Body of pancreas (tissue), 4 donors: ENCODE data around the gene ANKRD13B. TPM values are rescaled to one million over a fixed set of nuclear protein-coding genes. Genes with fewer than 3 reads are reported as not detected.
A peak's percentile ranks its signal among the peaks of the same experiment; 100 is the strongest.

ENCODE experiments used
- ATAC-seq: fragments of 150-250 bp; one replicate; pipeline ENCODE4 v1.9.1; 2016
- DNase-seq, 4 donors: peaks; one replicate each; pipeline ENCODE4 v3.0.0-alpha.2; 2019
- H3K27ac ChIP-seq, 4 donors: fragments of 200-600 bp; sonication (generic); 1 replicate in 3 of 4; 2 replicates in 1 of 4; pipeline versions ENCODE4 v1.5.1 to v1.6.1; 2016 to 2019; ENCODE audit warnings: mild to moderate bottlenecking in 1 of 4, mixed read lengths in 1 of 4, moderate library complexity in 1 of 4
- H3K27me3 ChIP-seq, 2 donors: fragments of 200-600 bp; sonication (generic); one replicate each; pipeline ENCODE4 v1.6.0; 2016; ENCODE audit warnings: mild to moderate bottlenecking in 1 of 2
- H3K36me3 ChIP-seq, 2 donors: fragments of 200-600 bp; sonication (generic); replicated peaks in 1 of 2; 2 replicates each; pipeline ENCODE4 v1.5.1; 2016; ENCODE audit warnings: low read depth in 2 of 2; ENCODE audit not compliant: insufficient read depth in 1 of 2
- H3K4me1 ChIP-seq: fragments of 200-600 bp; sonication (generic); one replicate; pipeline ENCODE4 v1.6.0; 2016
- H3K4me3 ChIP-seq, 2 donors: fragments of 200-600 bp; sonication (generic); 1 replicate in 1 of 2; 2 replicates in 1 of 2; pipeline ENCODE4 v1.5.1; 2016 to 2019
- H3K9me3 ChIP-seq, 3 donors: fragments of 200-600 bp; sonication (generic); 1 replicate in 2 of 3; 2 replicates in 1 of 3; pipeline ENCODE4 v1.5.1; 2016
- CTCF ChIP-seq, 7 experiments: fragments of 450-650 bp in 4 of 7; fragments of 200-600 bp in 3 of 7; sonication (generic) in 3 of 7; IDR thresholded peaks; one replicate each; pipeline ENCODE4 v1.5.1; 2016 to 2019; ENCODE audit warnings: antibody characterized with exemption in 7 of 7
- POLR2A ChIP-seq, 3 donors: fragments of 450-650 bp; IDR thresholded peaks; one replicate each; pipeline ENCODE4 v1.6.1; 2016; ENCODE audit warnings: antibody characterized with exemption in 3 of 3, mild to moderate bottlenecking in 2 of 3
- WGBS, 2 donors: methylation state at CpG; one replicate each; pipeline ENCODE4 v1.1.5; 2017; 5-methylcytosine and 5-hydroxymethylcytosine counted together
- intact Hi-C: fragments of 100-400 bp; cut with DNase I; formaldehyde crosslinking; loops from one replicate; pipeline ENCODE4 v1.15.1; 2023
- total RNA-seq, 2 donors: library from RNA; depleted of rRNA; stranded (reverse); fragments of >200 nt; gene quantifications; one replicate each; pipeline ENCODE4 v1.1.0, GENCODE V29; 2016

The ANKRD13B gene
- total RNA-seq, 2 donors from 2014 or later: 4.3 to 8.0 TPM

GRCh38 chr17:29584452-29585079, 8.4 kb upstream of the ANKRD13B start:
- peak overlapping the region in 2 of 4 donors; percentile 27 to 43 for H3K27ac ChIP-seq
- peaks cover 18% of the 10 kb centered on the region for H3K4me1 ChIP-seq
- 77 to 84% methylated on average over 6 to 9 of the region's 12 CpGs for WGBS, 2 donors
- DNase-seq: peak in 1 of 4 donors; percentile 13
- no peak for ATAC-seq
- H3K4me3 ChIP-seq: no peak overlapping the region
- TF ChIP-seq CTCF (IDR thresholded peaks at IDR 0.05) (no peak), POLR2A (IDR thresholded peaks at IDR 0.05) (no peak)
- H3K27me3 ChIP-seq: no peaks in the 10 kb centered on the region
- no peaks in the 10 kb centered on the region for H3K36me3 ChIP-seq
- intact Hi-C loops: no loop called here
- no peaks in the 10 kb centered on the region for H3K9me3 ChIP-seq

- TF ChIP-seq POLR2A (IDR thresholded peaks at IDR 0.05) (peak in 1 of 3 donors; percentile 29), CTCF (IDR thresholded peaks at IDR 0.05) (no peak)
- DNase-seq (peak in 1 of 4 donors; percentile 19), ATAC-seq (no peak)
- intact Hi-C loops: no loop called here
- peaks cover 24% of the 10 kb centered on the region for H3K4me1 ChIP-seq
- H3K27ac ChIP-seq: peak overlapping the region in 2 of 4 donors; percentile 27 to 43
- H3K27me3 ChIP-seq: no peaks in the 10 kb centered on the region
- H3K36me3 ChIP-seq: no peaks in the 10 kb centered on the region
- H3K4me3 ChIP-seq: no peak overlapping the region
- H3K9me3 ChIP-seq: no peaks in the 10 kb centered on the region
- 65 to 83% methylated on average over 4 to 7 of the region's 8 CpGs for WGBS, 2 donors
These were observed 7.7 kb upstream of the ANKRD13B start for GRCh38 chr17:29585080-29585751.

GRCh38 chr17:29586676-29587469, 6.1 kb upstream of the ANKRD13B start:
- intact Hi-C loops: no loop called here
- WGBS, 2 donors: 77 to 88% methylated on average over 4 to 9 of the region's 9 CpGs
- Histone ChIP-seq H3K27me3 (no peaks in the 10 kb centered on the region), H3K4me1 (peaks cover 41% of the 10 kb centered on the region), H3K9me3 (no peaks in the 10 kb centered on the region), H3K27ac (peak overlapping the region in 1 of 4 donors; percentile 1), H3K36me3 (no peaks in the 10 kb centered on the region), H3K4me3 (no peak overlapping the region)
- ATAC-seq: no peak
- DNase-seq: peak in 1 of 4 donors; percentile 15
- TF ChIP-seq CTCF (IDR thresholded peaks at IDR 0.05) (no peak), POLR2A (IDR thresholded peaks at IDR 0.05) (no peak)

- H3K9me3 ChIP-seq: no peaks in the 10 kb centered on the region
- 84 to 92% methylated on average over 6 of the region's 6 CpGs for WGBS, 2 donors
- intact Hi-C loops: no loop called here
- no peaks in the 10 kb centered on the region for H3K36me3 ChIP-seq
- H3K4me3 ChIP-seq: no peak overlapping the region
- no peak overlapping the region for H3K27ac ChIP-seq
- ATAC-seq (no peak), DNase-seq (no peak)
- H3K4me1 ChIP-seq: peaks cover 48% of the 10 kb centered on the region
- TF ChIP-seq CTCF (IDR thresholded peaks at IDR 0.05) (no peak), POLR2A (IDR thresholded peaks at IDR 0.05) (no peak)
- no peaks in the 10 kb centered on the region for H3K27me3 ChIP-seq
These were observed 5.3 kb upstream of the ANKRD13B start for GRCh38 chr17:29587591-29587990.
